ENCODE data around the gene NTNG1.

NTNG1 gene

GRCh38 chr1:107467286-107467685, 326.4 kb downstream of the NTNG1 start:
- no peaks in the 10 kb centered on the region for H3K27me3 ChIP-seq (replicated peaks; ENCODE audit: insufficient read depth, low read length)
- H4K20me1 ChIP-seq (ENCODE audit: insufficient read depth, low read length) = no peaks in the 10 kb centered on the region
- TF ChIP-seq EZH2phosphoT487 (IDR thresholded peaks at IDR 0.05; ENCODE audit: low read length) = no peak
- TF ChIP-seq EZH2 (optimal IDR thresholded peaks at IDR 0.05; ENCODE audit: low read depth, low read length) = no peak
- TF ChIP-seq CTCF (IDR thresholded peaks at IDR 0.05; ENCODE audit: low read length) = no peak
- no peak overlapping the region for H3K9ac ChIP-seq (ENCODE audit: low read length)
- H3K4me3 ChIP-seq (ENCODE audit: low read length) = no peak overlapping the region
- no peaks in the 10 kb centered on the region for H3K4me1 ChIP-seq (ENCODE audit: low read length)
- H3K36me3 ChIP-seq (replicated peaks; ENCODE audit: insufficient read depth, low read length) = no peaks in the 10 kb centered on the region
- no peak overlapping the region for H3K27ac ChIP-seq (ENCODE audit: low read length)
- H2AFZ ChIP-seq (ENCODE audit: low read length) = no peak overlapping the region
- no peaks in the 10 kb centered on the region for H3K79me2 ChIP-seq (ENCODE audit: low read length)
- no peaks in the 10 kb centered on the region for H3K9me2 ChIP-seq (replicated peaks; ENCODE audit: insufficient read depth, low read length)
- DNase-seq = no peak
- no peaks in the 10 kb centered on the region for H3K9me3 ChIP-seq (replicated peaks; ENCODE audit: insufficient read depth, low read length)
- H3F3A ChIP-seq (ENCODE audit: insufficient read depth, low read length) = no peaks in the 10 kb centered on the region
- no peak overlapping the region for H3K4me2 ChIP-seq (ENCODE audit: low read depth, low read length)

GRCh38 chr1:107467811-107468210, 327.0 kb downstream of the NTNG1 start:
- no peak overlapping the region for H3K4me2 ChIP-seq (ENCODE audit: low read depth, low read length)
- no peaks in the 10 kb centered on the region for H3F3A ChIP-seq (ENCODE audit: insufficient read depth, low read length)
- no peak overlapping the region for H2AFZ ChIP-seq (ENCODE audit: low read length)
- H3K27ac ChIP-seq (ENCODE audit: low read length) = no peak overlapping the region
- no peak for TF ChIP-seq CTCF (IDR thresholded peaks at IDR 0.05; ENCODE audit: low read length)
- no peak for TF ChIP-seq EZH2phosphoT487 (IDR thresholded peaks at IDR 0.05; ENCODE audit: low read length)
- no peak for TF ChIP-seq EZH2 (optimal IDR thresholded peaks at IDR 0.05; ENCODE audit: low read depth, low read length)
- no peaks in the 10 kb centered on the region for H3K79me2 ChIP-seq (ENCODE audit: low read length)
- H3K36me3 ChIP-seq (replicated peaks; ENCODE audit: insufficient read depth, low read length) = no peaks in the 10 kb centered on the region
- no peaks in the 10 kb centered on the region for H3K9me2 ChIP-seq (replicated peaks; ENCODE audit: insufficient read depth, low read length)
- no peaks in the 10 kb centered on the region for H3K9me3 ChIP-seq (replicated peaks; ENCODE audit: insufficient read depth, low read length)
- no peak overlapping the region for H3K4me3 ChIP-seq (ENCODE audit: low read length)
- no peaks in the 10 kb centered on the region for H3K4me1 ChIP-seq (ENCODE audit: low read length)
- H4K20me1 ChIP-seq (ENCODE audit: insufficient read depth, low read length) = no peaks in the 10 kb centered on the region
- H3K9ac ChIP-seq (ENCODE audit: low read length) = no peak overlapping the region
- no peaks in the 10 kb centered on the region for H3K27me3 ChIP-seq (replicated peaks; ENCODE audit: insufficient read depth, low read length)
- no peak for DNase-seq

GRCh38 chr1:107473065-107473464, 332.2 kb downstream of the NTNG1 start:
- Histone ChIP-seq H4K20me1 (ENCODE audit: insufficient read depth, low read length) (no peaks in the 10 kb centered on the region), H2AFZ (ENCODE audit: low read length) (no peak overlapping the region), H3K9me3 (replicated peaks; ENCODE audit: insufficient read depth, low read length) (no peaks in the 10 kb centered on the region), H3K4me3 (ENCODE audit: low read length) (no peak overlapping the region), H3K9me2 (replicated peaks; ENCODE audit: insufficient read depth, low read length) (no peaks in the 10 kb centered on the region), H3K9ac (ENCODE audit: low read length) (no peak overlapping the region), H3K79me2 (ENCODE audit: low read length) (no peaks in the 10 kb centered on the region), H3K27ac (ENCODE audit: low read length) (no peak overlapping the region), H3F3A (ENCODE audit: insufficient read depth, low read length) (no peaks in the 10 kb centered on the region), H3K36me3 (replicated peaks; ENCODE audit: insufficient read depth, low read length) (no peaks in the 10 kb centered on the region), H3K27me3 (replicated peaks; ENCODE audit: insufficient read depth, low read length) (no peaks in the 10 kb centered on the region), H3K4me2 (ENCODE audit: low read depth, low read length) (no peak overlapping the region), H3K4me1 (ENCODE audit: low read length) (no peaks in the 10 kb centered on the region)
- no peak for TF ChIP-seq EZH2 (optimal IDR thresholded peaks at IDR 0.05; ENCODE audit: low read depth, low read length)
- no peak for TF ChIP-seq CTCF (IDR thresholded peaks at IDR 0.05; ENCODE audit: low read length)
- no peak for TF ChIP-seq EZH2phosphoT487 (IDR thresholded peaks at IDR 0.05; ENCODE audit: low read length)
- DNase-seq = no peak

All from MM.1S (cell line).